K562 (cell line): ENCODE data around the gene WDR64. TPM values are rescaled to one million over a fixed set of nuclear protein-coding genes. Genes with fewer than 3 reads are reported as not detected.

Source experiments
- BACH1 ChIP-seq: fragments of 200-800 bp; sonication (Bioruptor generic); IDR thresholded peaks from 2 replicates; pipeline ENCODE4 v1.6.1; 2016; ENCODE audit warnings: missing genetic modification characterization, missing compliant biosample characterization
- BHLHE40 ChIP-seq: IDR thresholded peaks from 2 replicates; pipeline ENCODE4 v1.6.1; 2011; ENCODE audit warnings: low read length, improper control_type of control experiment
- C11orf30 ChIP-seq: fragments of 450-650 bp; IDR thresholded peaks from 2 replicates; pipeline ENCODE4 v1.6.1; 2016; ENCODE audit warnings: low read depth, mild to moderate bottlenecking
- CCNT2 ChIP-seq: IDR thresholded peaks from 2 replicates; pipeline ENCODE4 v1.6.1; 2011; ENCODE audit warnings: borderline replicate concordance, low read depth, mild to moderate bottlenecking, moderate library complexity, mixed read lengths, low read length; ENCODE audit not compliant: insufficient read length; ENCODE audit errors: extremely low read depth
- CSDE1 ChIP-seq, 2 experiments: fragments of 450-650 bp; IDR thresholded peaks; 2 replicates each; pipeline ENCODE4 v1.6.1; 2016; ENCODE audit warnings: mild to moderate bottlenecking in 1 of 2
- CXXC5 ChIP-seq: fragments of 250-450 bp; sonication (Bioruptor Pico); IDR thresholded peaks from 2 replicates; pipeline ENCODE4 v1.8.0; 2022; ENCODE audit warnings: inconsistent platforms, mild to moderate bottlenecking, moderate library complexity
- EP300 ChIP-seq: IDR thresholded peaks from 2 replicates; pipeline ENCODE4 v1.6.1; 2012; ENCODE audit warnings: low read length, improper control_type of control experiment
- EP400 ChIP-seq: fragments of 450-650 bp; IDR thresholded peaks from 2 replicates; pipeline ENCODE4 v1.6.1; 2017; ENCODE audit warnings: antibody characterized with exemption, mild to moderate bottlenecking, moderate library complexity
- EZH2 ChIP-seq: IDR thresholded peaks from 2 replicates; pipeline ENCODE4 v1.6.1; 2012; ENCODE audit warnings: low read depth, mild to moderate bottlenecking, inconsistent platforms, low read length, borderline replicate concordance
- ILF3 ChIP-seq: fragments of 450-650 bp; IDR thresholded peaks from 2 replicates; pipeline ENCODE4 v1.6.1; 2018; ENCODE audit warnings: antibody characterized with exemption, mild to moderate bottlenecking, moderate library complexity, borderline replicate concordance
- L3MBTL2 ChIP-seq: fragments of 450-650 bp; IDR thresholded peaks from 2 replicates; pipeline ENCODE4 v1.6.1; 2016; ENCODE audit warnings: mild to moderate bottlenecking, moderate library complexity
- MLLT1 ChIP-seq, 2 experiments: fragments of 450-650 bp; IDR thresholded peaks; 2 replicates each; pipeline ENCODE4 v1.6.1; 2016
- POLR2H ChIP-seq: IDR thresholded peaks from 2 replicates; pipeline ENCODE4 v1.6.1; 2016; ENCODE audit warnings: missing genetic modification characterization, low read depth, mild to moderate bottlenecking, control low read depth, missing compliant biosample characterization, moderate library complexity
- POLR3G ChIP-seq: IDR thresholded peaks from 2 replicates; pipeline ENCODE4 v1.6.1; 2011; ENCODE audit not compliant: insufficient read length, insufficient replicate concordance; ENCODE audit errors: extremely low read depth
- SIX5 ChIP-seq, 2 experiments: IDR thresholded peaks; 2 replicates each; pipeline ENCODE4 v1.6.1; 2011; ENCODE audit warnings: low read length in 2 of 2, borderline replicate concordance in 1 of 2, low read depth in 1 of 2, mild to moderate bottlenecking in 1 of 2, moderate library complexity in 1 of 2; ENCODE audit not compliant: insufficient read depth in 1 of 2
- SP2 ChIP-seq: IDR thresholded peaks from 2 replicates; pipeline ENCODE4 v1.6.1; 2011; ENCODE audit warnings: mild to moderate bottlenecking, low read depth, low read length, moderate library complexity; ENCODE audit not compliant: poor library complexity, severe bottlenecking; ENCODE audit errors: extremely low read depth
- SPI1 ChIP-seq: IDR thresholded peaks from 2 replicates; pipeline ENCODE4 v1.6.1; 2011; ENCODE audit warnings: low read depth, low read length, control low read depth, borderline replicate concordance
- STAT5A ChIP-seq: IDR thresholded peaks from 2 replicates; pipeline ENCODE4 v1.6.1; 2012; ENCODE audit warnings: low read length, inconsistent platforms, borderline replicate concordance
- TBL1XR1 ChIP-seq, 2 experiments: IDR thresholded peaks; 2 replicates each; pipeline ENCODE4 v1.6.1; 2012; ENCODE audit warnings: improper control_type of control experiment in 2 of 2, low read length in 2 of 2, mild to moderate bottlenecking in 1 of 2
- ZBTB9 ChIP-seq: fragments of 450-650 bp; formaldehyde crosslinking; IDR thresholded peaks from 2 replicates; pipeline ENCODE4 v1.4.0; 2020; ENCODE audit warnings: mild to moderate bottlenecking, moderate library complexity
- ZEB2 ChIP-seq: fragments of 450-650 bp; IDR thresholded peaks from 2 replicates; pipeline ENCODE4 v1.6.1; 2016
- ZNF12 ChIP-seq: sonication (generic); formaldehyde crosslinking; IDR thresholded peaks from 2 replicates; pipeline ENCODE4 v1.4.0; 2020; ENCODE audit warnings: mild to moderate bottlenecking, missing genetic modification reagents
- ZNF174 ChIP-seq: fragments of 250-450 bp; sonication (Bioruptor Pico); IDR thresholded peaks from 2 replicates; pipeline ENCODE4 v1.4.0; 2020; ENCODE audit warnings: mild to moderate bottlenecking
- ZNF436 ChIP-seq: fragments of 250-450, 450-650 bp; sonication (Bioruptor Pico); formaldehyde crosslinking; IDR thresholded peaks from 2 replicates; pipeline ENCODE4 v1.7.0; 2020; ENCODE audit warnings: mild to moderate bottlenecking
- ZNF449 ChIP-seq: fragments of 250-450 bp; sonication (Bioruptor Pico); IDR thresholded peaks from 2 replicates; pipeline ENCODE4 v1.8.0; 2022; ENCODE audit warnings: moderate library complexity, mild to moderate bottlenecking, inconsistent platforms
- ZNF785 ChIP-seq: fragments of 250-450 bp; sonication (Bioruptor Pico); IDR thresholded peaks from 2 replicates; pipeline ENCODE4 v1.4.0; 2020; ENCODE audit warnings: mild to moderate bottlenecking
- polyA plus RNA-seq, 8 experiments: library from polyadenylated mRNA; depleted of rRNA in 4 of 8; stranded (reverse) in 5 of 8; unstranded in 3 of 8; fragments of >200 nt; fragmentation: Nextera tagmentation in 2 of 8; fragmentation: Illumina TruSeq in 1 of 8; extraction: Ambion mirVana in 2 of 8; extraction: Trizol in 1 of 8; gene quantifications; 2 replicates each; pipeline versions ENCODE4 v1.2.1 to v1.2.3, GENCODE V29; 2011 to 2014; ENCODE audit warnings: inconsistent platforms in 1 of 8, missing spikeins in 1 of 8
- total RNA-seq, 7 experiments: library from RNA; depleted of rRNA in 6 of 7; stranded (reverse); fragments of >200 nt in 6 of 7; fragmentation: Illumina TruSeq in 2 of 7; extraction: Trizol in 2 of 7; gene quantifications; 2 replicates each; pipeline versions ENCODE4 v1.2.1 to v1.2.3, GENCODE V29; 2011 to 2021; ENCODE audit warnings: low replicate concordance in 1 of 7

The WDR64 gene
- total and polyA plus RNA-seq, 9 of the 15 experiments (the other 6 are each of a cell fraction or from before 2014, with no cell fraction given): 0.06 to 0.29 (median 0.19) TPM; not detected in 5

- no peak for TF ChIP-seq ZNF12 (CRISPR knock-in tag)
- no peak for TF ChIP-seq ZNF449 (CRISPR knock-in tag)
- no peak for TF ChIP-seq EP300
- TF ChIP-seq STAT5A: no peak
- no peak for TF ChIP-seq ZNF436 (CRISPR knock-in tag)
- peak; percentile 66; the same call in 1 of the 2 replicates for TF ChIP-seq ILF3
- no peak for TF ChIP-seq POLR3G
- no peak for TF ChIP-seq ZNF785 (CRISPR knock-in tag)
- TF ChIP-seq EP400: 0 out of 2 replicates have a peak, but pooled peaks have one; percentile 31
- no peak for TF ChIP-seq SPI1
- TF ChIP-seq POLR2H (tag): peak; percentile 47; the same call in 1 of the 2 replicates
- TF ChIP-seq EZH2: no peak
- no peak for TF ChIP-seq SIX5 (IDR thresholded peaks at IDR 0.05; ENCODE audit: borderline replicate concordance in 1 of 2, insufficient read depth in 1 of 2, low read depth in 1 of 2, low read length in 2 of 2)
- TF ChIP-seq CCNT2: no peak
- TF ChIP-seq BACH1 (tag): no peak
- TF ChIP-seq SP2: no peak
- TF ChIP-seq CSDE1 (IDR thresholded peaks at IDR 0.05): no peak
- TF ChIP-seq BHLHE40: no peak
- no peak for TF ChIP-seq CXXC5
- TF ChIP-seq ZEB2: no peak
- peak; percentile 16; the same call in 1 of the 2 replicates for TF ChIP-seq L3MBTL2
- TF ChIP-seq ZNF174 (CRISPR knock-in tag): no peak
- no peak for TF ChIP-seq TBL1XR1 (IDR thresholded peaks at IDR 0.05; ENCODE audit: low read length in 2 of 2)
- peak in 1 of 2 experiments; percentile 19; a peak in 1 of 4 replicates for TF ChIP-seq MLLT1 (IDR thresholded peaks at IDR 0.05)
- no peak for TF ChIP-seq ZBTB9 (CRISPR knock-in tag)
- TF ChIP-seq C11orf30: no peak
These were observed 13.0 kb upstream of the WDR64 start (continued) for GRCh38 chr1:241638909-241639622.
